Ascending aorta (tissue), 2 donors: ENCODE data around the gene IRX2. TPM values are rescaled to one million over a fixed set of nuclear protein-coding genes. Genes with fewer than 3 reads are reported as not detected.

ENCODE experiments used
- DNase-seq, 2 donors: peaks; one replicate each; pipeline ENCODE4 v3.0.0-alpha.2; 2019; ENCODE audit warnings: low spot score in 2 of 2
- H3K27ac ChIP-seq, 2 donors: fragments of 200-600 bp; sonication (generic); one replicate each; pipeline ENCODE4 v1.5.1; 2016 to 2017; ENCODE audit warnings: mild to moderate bottlenecking in 1 of 2
- H3K27me3 ChIP-seq: fragments of 200-600 bp; sonication (generic); one replicate; pipeline ENCODE4 v1.5.1; 2017
- H3K36me3 ChIP-seq, 2 donors: fragments of 200-600 bp; sonication (generic); one replicate each; pipeline ENCODE4 v1.5.1; 2016
- H3K4me1 ChIP-seq, 2 donors: fragments of 200-600 bp; sonication (generic); one replicate each; pipeline ENCODE4 v1.5.1; 2016 to 2017; ENCODE audit warnings: mild to moderate bottlenecking in 1 of 2
- H3K4me3 ChIP-seq, 2 donors: fragments of 200-600 bp; sonication (generic); one replicate each; pipeline ENCODE4 v1.5.1; 2016 to 2017; ENCODE audit warnings: mild to moderate bottlenecking in 1 of 2
- H3K9me3 ChIP-seq, 2 donors: fragments of 200-600 bp; sonication (generic); one replicate each; pipeline ENCODE4 v1.5.1; 2016
- CTCF ChIP-seq, 3 experiments: fragments of 200-600 bp in 2 of 3; fragments of 450-650 bp in 1 of 3; sonication (generic) in 2 of 3; IDR thresholded peaks; one replicate each; pipeline ENCODE4 v1.5.1; 2016 to 2019; ENCODE audit warnings: antibody characterized with exemption in 3 of 3, mild to moderate bottlenecking in 1 of 3, moderate library complexity in 1 of 3
- intact Hi-C: fragments of 100-400 bp; cut with DNase I; formaldehyde crosslinking; loops from one replicate; pipeline ENCODE4 v1.15.1; 2023
- total RNA-seq: library from RNA; depleted of rRNA; stranded (reverse); fragments of >200 nt; gene quantifications from one replicate; pipeline ENCODE4 v1.1.0, GENCODE V29; 2016

Gene IRX2
- total RNA-seq, 1 donor from 2014 or later = not detected

- Histone ChIP-seq H3K4me1 (no peaks in the 10 kb centered on the region), H3K27me3 (peaks cover 8% of the 10 kb centered on the region), H3K4me3 (no peak overlapping the region), H3K27ac (no peak overlapping the region), H3K9me3 (no peaks in the 10 kb centered on the region), H3K36me3 (no peaks in the 10 kb centered on the region)
- no peak for TF ChIP-seq CTCF (IDR thresholded peaks at IDR 0.05)
- intact Hi-C loops = no loop called here
- no peak for DNase-seq
Observed at GRCh38 chr5:2759091-2759490, 7.6 kb upstream of the IRX2 start.

GRCh38 chr5:2758632-2759031, 7.2 kb upstream of the IRX2 start:
- intact Hi-C loops = no loop called here
- peaks cover 8% of the 10 kb centered on the region for H3K27me3 ChIP-seq
- DNase-seq = no peak

GRCh38 chr5:2757563-2758351, 6.3 kb upstream of the IRX2 start:
- no peak for DNase-seq
- TF ChIP-seq CTCF (IDR thresholded peaks at IDR 0.05) = no peak
- H3K27me3 ChIP-seq = peaks cover 8% of the 10 kb centered on the region
- H3K9me3 ChIP-seq = no peaks in the 10 kb centered on the region
- no peaks in the 10 kb centered on the region for H3K36me3 ChIP-seq
- H3K4me3 ChIP-seq = no peak overlapping the region
- intact Hi-C loops = no loop called here
- H3K27ac ChIP-seq = no peak overlapping the region
- H3K4me1 ChIP-seq = no peaks in the 10 kb centered on the region

More at GRCh38 chr5:2758632-2759031, 7.2 kb upstream of the IRX2 start:
- no peak for TF ChIP-seq CTCF (IDR thresholded peaks at IDR 0.05)
- no peak overlapping the region for H3K27ac ChIP-seq
- H3K9me3 ChIP-seq = no peaks in the 10 kb centered on the region
- no peaks in the 10 kb centered on the region for H3K36me3 ChIP-seq
- H3K4me3 ChIP-seq = no peak overlapping the region
- no peaks in the 10 kb centered on the region for H3K4me1 ChIP-seq

GRCh38 chr5:2756211-2757152, 5.0 kb upstream of the IRX2 start:
- Histone ChIP-seq H3K36me3 (no peaks in the 10 kb centered on the region), H3K4me1 (no peaks in the 10 kb centered on the region), H3K27ac (no peak overlapping the region), H3K9me3 (no peaks in the 10 kb centered on the region), H3K4me3 (peak overlapping the region; percentile 40 to 50), H3K27me3 (peaks cover 8% of the 10 kb centered on the region)
- no peak for TF ChIP-seq CTCF (IDR thresholded peaks at IDR 0.05)
- no peak for DNase-seq
- intact Hi-C loops = no loop called here

- intact Hi-C loops = no loop called here
- H3K4me1 ChIP-seq = peaks cover 0 to 3% of the 10 kb centered on the region in 2 donors
- H3K27me3 ChIP-seq = peaks cover 9% of the 10 kb centered on the region
- no peaks in the 10 kb centered on the region for H3K9me3 ChIP-seq
- peak overlapping the region; percentile 40 to 50 for H3K4me3 ChIP-seq
- no peak for TF ChIP-seq CTCF (IDR thresholded peaks at IDR 0.05)
- H3K27ac ChIP-seq = no peak overlapping the region
- DNase-seq = no peak
- no peaks in the 10 kb centered on the region for H3K36me3 ChIP-seq
Observed at GRCh38 chr5:2755681-2756171, 4.2 kb upstream of the IRX2 start.
